GM12878 (cell line): Measurements from ENCODE around the gene DYNC1H1. TPM values are rescaled to one million over a fixed set of nuclear protein-coding genes. Genes with fewer than 3 reads are reported as not detected.

Source experiments
- ATAC-seq: fragments of 200-7000 bp; cut with Tn5 transposase; 3 replicates; pipeline ENCODE4 v1.9.1; 2020; ENCODE audit warnings: mild to moderate bottlenecking, moderate library complexity
- BruUV-seq: library from RNA; stranded (reverse); fragments of 400-500 nt; replicated peaks from 2 replicates; lab custom pipeline; 2021; lab: Mats Ljungman, UMichigan
- CTCF ChIA-PET: fragments of 300-600 bp; sonication (Branson Sonifier 250); formaldehyde crosslinking; extraction: SDS; loops from one replicate; lab custom pipeline; 2021; ENCODE audit warnings: inconsistent platforms; lab: Yijun Ruan, JAX
- POLR2A ChIA-PET: fragments of 350-600 bp; formaldehyde crosslinking; extraction: SDS; loops from one replicate; lab custom pipeline; 2021; ENCODE audit warnings: inconsistent platforms; lab: Charles Lee
- RAD21 ChIA-PET: fragments of 300-600 bp; sonication (Branson Sonifier 250); formaldehyde crosslinking; loops from one replicate; lab custom pipeline; 2023; ENCODE audit warnings: antibody characterized with exemption; ENCODE audit not compliant: unreplicated experiment; lab: Charles Lee
- SMC1A ChIA-PET: fragments of 300-600 bp; sonication (Branson Sonifier 250); formaldehyde crosslinking; loops from one replicate; lab custom pipeline; 2023; ENCODE audit not compliant: unreplicated experiment, uncharacterized antibody; lab: Charles Lee
- DNase-seq: peaks from one replicate; pipeline ENCODE4 v3.0.0-alpha.2; 2011; ENCODE audit warnings: low read depth, low spot score
- FAIRE-seq: peaks from 3 replicates; lab custom pipeline; 2011; peaks lifted over from hg19 to GRCh38; lab: Jason Lieb, UNC
- H2AFZ ChIP-seq: 2 replicates; pipeline ENCODE4 v1.6.0; 2011; ENCODE audit warnings: low read depth, low read length, control low read depth; ENCODE audit not compliant: control insufficient read depth
- H3K27ac ChIP-seq: 2 replicates; pipeline ENCODE4 v1.5.1; 2011; ENCODE audit warnings: control low read depth; ENCODE audit not compliant: control insufficient read depth, insufficient read depth
- H3K27me3 ChIP-seq, 2 experiments: replicated peaks in 1 of 2; 2 replicates each; pipeline versions ENCODE4 v1.6.0 to v1.6.1; 2011; ENCODE audit warnings: low read length in 1 of 2; ENCODE audit not compliant: control insufficient read depth in 2 of 2, insufficient read depth in 2 of 2
- H3K36me3 ChIP-seq, 2 experiments: 2 replicates each; pipeline ENCODE4 v1.5.1; 2011; ENCODE audit warnings: low read length in 1 of 2; ENCODE audit not compliant: control insufficient read depth in 2 of 2, insufficient read depth in 2 of 2
- H3K4me1 ChIP-seq: 2 replicates; pipeline ENCODE4 v1.6.1; 2011; ENCODE audit warnings: mild to moderate bottlenecking, low read length, moderate library complexity, mixed read lengths; ENCODE audit not compliant: control insufficient read depth, insufficient read depth
- H3K4me2 ChIP-seq: 2 replicates; pipeline ENCODE4 v1.6.0; 2011; ENCODE audit warnings: control low read depth; ENCODE audit not compliant: control insufficient read depth, insufficient read depth
- H3K4me3 ChIP-seq: fragments of 200-600 bp; sonication (generic); 2 replicates; pipeline ENCODE4 v1.5.1; 2016
- H3K79me2 ChIP-seq: 2 replicates; pipeline ENCODE4 v1.6.0; 2011; ENCODE audit warnings: low read length; ENCODE audit not compliant: control insufficient read depth, insufficient read depth
- H3K9ac ChIP-seq: 2 replicates; pipeline ENCODE4 v1.8.0; 2011; ENCODE audit warnings: low read length, control low read depth, mixed read lengths; ENCODE audit not compliant: control insufficient read depth, insufficient read depth
- H3K9me3 ChIP-seq: replicated peaks from 3 replicates; pipeline ENCODE4 v1.5.1; 2011; ENCODE audit warnings: mild to moderate bottlenecking, low read length; ENCODE audit not compliant: control insufficient read depth, insufficient read depth
- H4K20me1 ChIP-seq: 2 replicates; pipeline ENCODE4 v1.6.0; 2011; ENCODE audit not compliant: control insufficient read depth, insufficient read depth
- ATF7 ChIP-seq: fragments of 450-650 bp; IDR thresholded peaks from 2 replicates; pipeline ENCODE4 v1.6.1; 2016; ENCODE audit warnings: low read depth, mild to moderate bottlenecking
- CBX3 ChIP-seq: fragments of 200-600 bp; sonication (generic); IDR thresholded peaks from 2 replicates; pipeline ENCODE4 v1.6.1; 2016; ENCODE audit warnings: low read depth, borderline replicate concordance
- ESRRA ChIP-seq: IDR thresholded peaks from 2 replicates; pipeline ENCODE4 v1.6.1; 2012; ENCODE audit warnings: mild to moderate bottlenecking, low read length, improper control_type of control experiment
- GATAD2B ChIP-seq: fragments of 450-650 bp; conservative IDR thresholded peaks from 2 replicates; pipeline ENCODE4 v1.6.1; 2017; ENCODE audit warnings: low read depth, mild to moderate bottlenecking, moderate library complexity
- KLF5 ChIP-seq: fragments of 450-650 bp; IDR thresholded peaks from 2 replicates; pipeline ENCODE4 v1.6.1; 2014; ENCODE audit warnings: mild to moderate bottlenecking; ENCODE audit not compliant: partially characterized antibody
- LARP7 ChIP-seq: fragments of 450-650 bp; IDR thresholded peaks from 2 replicates; pipeline ENCODE4 v1.6.1; 2017; ENCODE audit warnings: mild to moderate bottlenecking
- MEF2B ChIP-seq: fragments of 450-650 bp; IDR thresholded peaks from 2 replicates; pipeline ENCODE4 v1.6.1; 2018; ENCODE audit warnings: mild to moderate bottlenecking, moderate library complexity; ENCODE audit not compliant: partially characterized antibody, poor library complexity, severe bottlenecking
- NFYA ChIP-seq: IDR thresholded peaks from 2 replicates; pipeline ENCODE4 v1.6.1; 2011; ENCODE audit warnings: low read depth, mild to moderate bottlenecking, low read length, improper control_type of control experiment, borderline replicate concordance
- RCOR1 ChIP-seq: conservative IDR thresholded peaks from 2 replicates; pipeline ENCODE4 v1.6.1; 2012; ENCODE audit warnings: low read depth, low read length, improper control_type of control experiment
- YY1 ChIP-seq: IDR thresholded peaks from 2 replicates; pipeline ENCODE4 v1.6.1; 2011; ENCODE audit warnings: low read depth, mild to moderate bottlenecking, low read length
- WGBS: methylation state at CpG from one replicate; pipeline ENCODE4 v1.1.6; 2016; ENCODE audit warnings: low lambda C conversion rate; ENCODE audit not compliant: insufficient replicate concordance, insufficient coverage; ENCODE audit errors: missing lambda C conversion rate; 5-methylcytosine and 5-hydroxymethylcytosine counted together
- in situ Hi-C: fragments of 300-500 bp; cut with MboI; formaldehyde crosslinking; loops from 9 replicates; pipeline ENCODE4 v1.14.3; 2018; ENCODE audit warnings: mixed read lengths
- intact Hi-C: fragments of 100-400 bp; cut with micrococcal nuclease; formaldehyde crosslinking; loops from one replicate; pipeline ENCODE4 v1.14.2; 2022; ENCODE audit not compliant: unreplicated experiment
- polyA plus RNA-seq, 11 experiments: library from polyadenylated mRNA; depleted of rRNA in 4 of 11; unstranded in 6 of 11; stranded (reverse) in 5 of 11; fragments of >200 nt; fragmentation: Nextera tagmentation in 4 of 11; fragmentation: Illumina TruSeq in 1 of 11; extraction: Ambion mirVana in 4 of 11; extraction: Trizol in 1 of 11; gene quantifications; 1 replicate in 1 of 11; 2 replicates in 10 of 11; pipeline versions ENCODE4 v1.2.1 to v1.2.3, GENCODE V29; 2011 to 2016; ENCODE audit warnings: inconsistent platforms in 2 of 11, missing spikeins in 2 of 11, low read depth in 1 of 11
- total RNA-seq, 4 experiments: library from RNA; depleted of rRNA in 3 of 4; stranded (reverse); fragments of >200 nt in 3 of 4; fragmentation: Illumina TruSeq in 1 of 4; extraction: Trizol in 1 of 4; gene quantifications; 2 replicates each; pipeline versions ENCODE4 v1.2.1 to v1.2.3, GENCODE V29; 2013 to 2021
- TF ChIP-seq, protein P1 (sequence below): IDR thresholded peaks from 2 replicates; pipeline ENCODE4 v1.6.1; 2012; ENCODE audit warnings: low read length, inconsistent platforms
- TF ChIP-seq, protein P2 (sequence below): fragments of 450-650 bp; IDR thresholded peaks from 2 replicates; pipeline ENCODE4 v1.6.1; 2017; ENCODE audit warnings: borderline replicate concordance
- TF ChIP-seq, protein P3 (sequence below): IDR thresholded peaks from 2 replicates; pipeline ENCODE4 v1.6.1; 2012; ENCODE audit warnings: low read depth, low read length, improper control_type of control experiment
- TF ChIP-seq, protein P4 (sequence below): IDR thresholded peaks from 2 replicates; pipeline ENCODE4 v1.6.1; 2012; ENCODE audit warnings: low read depth, low read length, improper control_type of control experiment

Gene DYNC1H1
- total and polyA plus RNA-seq, 10 of the 15 experiments (the other 5 are each of a cell fraction or from before 2014, with no cell fraction given): 38.4 to 291 (median 111) TPM

DNA sequence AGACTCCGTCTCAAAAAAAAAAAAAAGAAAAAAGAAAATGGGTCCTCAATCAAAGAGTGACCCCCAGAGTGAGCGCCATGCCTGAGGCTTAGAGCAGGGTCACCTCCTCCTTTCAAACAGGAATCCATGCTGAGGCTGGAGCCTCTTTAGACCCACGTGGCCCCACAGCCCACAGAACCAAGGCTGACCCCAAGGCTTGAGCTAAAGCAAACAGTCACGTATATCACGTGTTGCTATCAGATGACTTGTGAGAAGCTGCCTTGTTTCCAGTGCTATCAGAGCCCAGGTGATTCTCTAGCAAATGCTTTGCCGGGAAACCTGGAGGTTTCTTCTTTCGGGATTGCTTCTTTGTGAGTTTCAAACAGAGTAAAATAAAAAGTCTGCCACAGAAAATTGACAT is 31.7 kb upstream of the DYNC1H1 start:
- WGBS: 56% methylated on average over 6 of the region's 7 CpGs
- H2AFZ ChIP-seq: no peak overlapping the region
- ChIA-PET RAD21 (no interaction called here), POLR2A (no interaction called here), SMC1A (interaction anchor here (1.6 kb wide), 1 partner anchor 15 kb away, joined by 4 read pairs; no protein-coding TSS in a partner anchor), CTCF (interaction anchor here (1.0 to 2.5 kb wide), 2 partner anchors 89 to 161 kb away, joined by 3 to 6 read pairs; no protein-coding TSS in a partner anchor)
- intact Hi-C loops: no loop called here
- H3K9me3 ChIP-seq: no peaks in the 10 kb centered on the region
- H3K27me3 ChIP-seq: no peaks in the 10 kb centered on the region
- BruUV-seq: no TSS peak
- no peak overlapping the region for H3K27ac ChIP-seq
- no peak for DNase-seq
- no peaks in the 10 kb centered on the region for H3K79me2 ChIP-seq
- FAIRE-seq: no peak
- peaks cover 0 to 4% of the 10 kb centered on the region in 2 experiments; a peak in 1 of 4 replicates for H3K36me3 ChIP-seq
- in situ Hi-C loops: no loop called here
- TF ChIP-seq, protein P1, sequence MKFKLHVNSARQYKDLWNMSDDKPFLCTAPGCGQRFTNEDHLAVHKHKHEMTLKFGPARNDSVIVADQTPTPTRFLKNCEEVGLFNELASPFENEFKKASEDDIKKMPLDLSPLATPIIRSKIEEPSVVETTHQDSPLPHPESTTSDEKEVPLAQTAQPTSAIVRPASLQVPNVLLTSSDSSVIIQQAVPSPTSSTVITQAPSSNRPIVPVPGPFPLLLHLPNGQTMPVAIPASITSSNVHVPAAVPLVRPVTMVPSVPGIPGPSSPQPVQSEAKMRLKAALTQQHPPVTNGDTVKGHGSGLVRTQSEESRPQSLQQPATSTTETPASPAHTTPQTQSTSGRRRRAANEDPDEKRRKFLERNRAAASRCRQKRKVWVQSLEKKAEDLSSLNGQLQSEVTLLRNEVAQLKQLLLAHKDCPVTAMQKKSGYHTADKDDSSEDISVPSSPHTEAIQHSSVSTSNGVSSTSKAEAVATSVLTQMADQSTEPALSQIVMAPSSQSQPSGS: no peak
- TF ChIP-seq YY1 (no peak), LARP7 (no peak), RCOR1 (no peak), NFYA (no peak)
- no peak overlapping the region for H3K4me2 ChIP-seq
- no peaks in the 10 kb centered on the region for H4K20me1 ChIP-seq
- H3K4me3 ChIP-seq: no peak overlapping the region
- no peak for ATAC-seq
- no peaks in the 10 kb centered on the region for H3K4me1 ChIP-seq
- no peak overlapping the region for H3K9ac ChIP-seq

DNA sequence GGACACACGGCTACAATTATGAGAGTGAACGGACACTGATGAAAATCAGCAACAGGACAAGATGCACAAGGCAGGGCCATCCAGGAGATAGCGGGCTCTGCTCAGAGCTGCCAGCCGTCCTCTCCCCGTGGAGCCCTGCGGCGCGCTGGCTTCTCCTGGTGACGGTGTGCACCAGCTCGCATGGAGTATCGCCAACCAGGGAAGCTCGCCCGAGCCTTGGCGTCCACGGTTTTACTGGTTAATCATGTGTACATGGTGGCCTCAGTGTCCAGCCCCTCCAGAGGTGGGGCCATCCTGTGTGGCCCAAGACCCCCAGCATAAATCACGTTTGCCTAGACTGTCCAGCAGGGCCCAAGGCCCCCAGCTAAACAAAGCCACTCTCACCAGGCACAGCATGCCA is 31.2 kb upstream of the DYNC1H1 start:
- Histone ChIP-seq H3K27ac (no peak overlapping the region), H3K27me3 (no peaks in the 10 kb centered on the region), H3K9me3 (no peaks in the 10 kb centered on the region), H3K9ac (no peak overlapping the region), H3K4me2 (no peak overlapping the region), H3K4me3 (no peak overlapping the region), H3K4me1 (no peaks in the 10 kb centered on the region), H3K79me2 (no peaks in the 10 kb centered on the region), H3K36me3 (peaks cover 0 to 4% of the 10 kb centered on the region in 2 experiments; a peak in 1 of 4 replicates), H2AFZ (no peak overlapping the region), H4K20me1 (no peaks in the 10 kb centered on the region)
- FAIRE-seq (no peak), DNase-seq (no peak), ATAC-seq (no peak)
- ChIA-PET RAD21 (interaction anchor here (1.1 kb wide), 1 partner anchor 163 kb away, joined by 3 read pairs; no protein-coding TSS in a partner anchor), CTCF (interaction anchor here (1.0 to 2.5 kb wide), 2 partner anchors 89 to 162 kb away, joined by 3 to 6 read pairs; no protein-coding TSS in a partner anchor), SMC1A (interaction anchor here (0.9 to 1.6 kb wide), 5 partner anchors 10 to 202 kb away, joined by 3 to 6 read pairs (median 4); no protein-coding TSS in a partner anchor), POLR2A (no interaction called here)
- BruUV-seq: no TSS peak
- 77% methylated on average over 13 of the region's 16 CpGs for WGBS
- in situ Hi-C loops (no loop called here), intact Hi-C loops (no loop called here)
- no peak for TF ChIP-seq KLF5
- no peak for TF ChIP-seq GATAD2B
- TF ChIP-seq, protein P2, sequence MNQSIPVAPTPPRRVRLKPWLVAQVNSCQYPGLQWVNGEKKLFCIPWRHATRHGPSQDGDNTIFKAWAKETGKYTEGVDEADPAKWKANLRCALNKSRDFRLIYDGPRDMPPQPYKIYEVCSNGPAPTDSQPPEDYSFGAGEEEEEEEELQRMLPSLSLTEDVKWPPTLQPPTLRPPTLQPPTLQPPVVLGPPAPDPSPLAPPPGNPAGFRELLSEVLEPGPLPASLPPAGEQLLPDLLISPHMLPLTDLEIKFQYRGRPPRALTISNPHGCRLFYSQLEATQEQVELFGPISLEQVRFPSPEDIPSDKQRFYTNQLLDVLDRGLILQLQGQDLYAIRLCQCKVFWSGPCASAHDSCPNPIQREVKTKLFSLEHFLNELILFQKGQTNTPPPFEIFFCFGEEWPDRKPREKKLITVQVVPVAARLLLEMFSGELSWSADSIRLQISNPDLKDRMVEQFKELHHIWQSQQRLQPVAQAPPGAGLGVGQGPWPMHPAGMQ: no peak
- TF ChIP-seq CBX3: no peak
- TF ChIP-seq, protein P3, sequence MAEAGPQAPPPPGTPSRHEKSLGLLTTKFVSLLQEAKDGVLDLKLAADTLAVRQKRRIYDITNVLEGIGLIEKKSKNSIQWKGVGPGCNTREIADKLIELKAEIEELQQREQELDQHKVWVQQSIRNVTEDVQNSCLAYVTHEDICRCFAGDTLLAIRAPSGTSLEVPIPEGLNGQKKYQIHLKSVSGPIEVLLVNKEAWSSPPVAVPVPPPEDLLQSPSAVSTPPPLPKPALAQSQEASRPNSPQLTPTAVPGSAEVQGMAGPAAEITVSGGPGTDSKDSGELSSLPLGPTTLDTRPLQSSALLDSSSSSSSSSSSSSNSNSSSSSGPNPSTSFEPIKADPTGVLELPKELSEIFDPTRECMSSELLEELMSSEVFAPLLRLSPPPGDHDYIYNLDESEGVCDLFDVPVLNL: no peak
- TF ChIP-seq MEF2B: no peak
- TF ChIP-seq ATF7: no peak
- no peak for TF ChIP-seq ESRRA
- TF ChIP-seq, protein P4, sequence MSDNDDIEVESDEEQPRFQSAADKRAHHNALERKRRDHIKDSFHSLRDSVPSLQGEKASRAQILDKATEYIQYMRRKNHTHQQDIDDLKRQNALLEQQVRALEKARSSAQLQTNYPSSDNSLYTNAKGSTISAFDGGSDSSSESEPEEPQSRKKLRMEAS: no peak
